HG03575 (cell line): Measurements from ENCODE around the gene PARP14.
"Not testable (repeated sequence)": the region's sequence is repeated elsewhere in the genome, so short reads cannot be mapped to it uniquely, and the experiment has no call there.

Source experiments
- ATAC-seq: cut with Tn5 transposase; IDR thresholded peaks from one replicate; pipeline ENCODE4 v1.9.1; 2021; ENCODE audit not compliant: unreplicated experiment, insufficient number of reproducible peaks, low FRiP score; ENCODE audit errors: extremely low read depth

PARP14 gene

DNA sequence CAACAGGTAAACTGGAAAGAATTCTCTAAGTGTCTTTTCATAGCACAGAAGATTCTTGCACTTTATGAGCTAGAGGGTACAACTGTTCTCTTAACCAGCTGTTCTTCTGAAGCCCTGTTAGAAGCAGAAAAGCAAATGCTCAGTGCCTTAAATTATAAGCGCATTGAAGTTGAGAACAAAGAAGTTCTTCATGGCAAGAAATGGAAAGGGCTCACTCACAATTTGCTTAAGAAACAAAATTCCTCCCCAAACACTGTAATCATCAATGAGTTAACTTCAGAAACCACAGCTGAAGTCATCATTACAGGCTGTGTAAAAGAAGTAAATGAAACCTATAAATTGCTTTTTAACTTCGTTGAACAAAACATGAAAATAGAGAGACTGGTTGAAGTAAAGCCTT lies 19.6 kb downstream of the PARP14 start:
- ATAC-seq = no peak

GRCh38 chr3:122705379-122705778 lies 24.7 kb downstream of the PARP14 start:
- ATAC-seq = no peak

DNA sequence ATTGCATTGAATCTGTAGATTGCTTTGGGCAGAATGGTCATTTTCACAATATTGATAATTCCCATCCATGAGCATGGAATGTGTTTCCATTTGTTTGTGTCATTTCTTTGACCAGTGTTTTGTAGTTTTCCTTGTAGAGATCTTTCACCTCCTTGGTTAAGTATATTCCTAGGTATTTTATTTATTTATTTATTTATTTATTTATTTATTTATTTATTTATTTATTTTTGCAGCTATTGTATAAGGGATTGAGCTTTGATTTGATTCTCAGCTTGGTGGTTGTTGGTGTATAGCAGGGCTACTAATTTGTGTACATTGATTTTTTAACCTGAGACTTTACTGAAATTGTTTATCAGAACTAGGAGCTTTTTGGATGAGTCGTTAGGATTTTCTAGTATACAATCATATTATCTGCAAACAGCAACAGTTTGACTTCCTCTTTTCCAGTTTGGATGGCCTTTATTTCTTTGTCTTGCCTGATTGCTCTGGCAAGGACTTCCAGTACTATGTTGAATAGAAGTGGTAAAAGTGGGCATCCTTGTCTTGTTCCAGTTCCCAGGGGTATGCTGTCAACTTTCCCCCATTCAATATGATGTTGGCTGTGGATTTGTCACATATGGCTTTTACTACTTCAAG lies 30.1 kb downstream of the PARP14 start:
- not testable (repeated sequence) for ATAC-seq

GRCh38 chr3:122714273-122714672 lies 33.6 kb downstream of the PARP14 start:
- ATAC-seq = no peak

DNA sequence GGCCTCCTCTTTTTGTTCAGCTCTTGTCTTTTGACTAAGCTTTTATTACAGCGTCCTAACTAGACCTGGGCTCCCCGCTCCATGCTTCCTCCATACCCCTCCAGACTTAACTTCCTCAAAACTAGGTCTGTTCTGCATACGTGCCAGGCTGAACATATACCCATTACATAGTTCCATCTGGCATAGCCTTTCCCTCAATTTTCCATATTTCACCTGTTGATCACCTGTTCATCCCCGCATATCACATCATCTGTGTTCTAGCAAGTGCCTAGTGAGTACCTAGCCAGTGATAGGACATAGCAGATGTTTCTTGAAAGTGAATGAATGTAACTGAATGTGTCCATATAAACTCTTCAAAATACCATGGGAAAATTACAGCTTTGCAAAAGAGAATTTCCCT lies 36.0 kb downstream of the PARP14 start:
- ATAC-seq = no peak

DNA sequence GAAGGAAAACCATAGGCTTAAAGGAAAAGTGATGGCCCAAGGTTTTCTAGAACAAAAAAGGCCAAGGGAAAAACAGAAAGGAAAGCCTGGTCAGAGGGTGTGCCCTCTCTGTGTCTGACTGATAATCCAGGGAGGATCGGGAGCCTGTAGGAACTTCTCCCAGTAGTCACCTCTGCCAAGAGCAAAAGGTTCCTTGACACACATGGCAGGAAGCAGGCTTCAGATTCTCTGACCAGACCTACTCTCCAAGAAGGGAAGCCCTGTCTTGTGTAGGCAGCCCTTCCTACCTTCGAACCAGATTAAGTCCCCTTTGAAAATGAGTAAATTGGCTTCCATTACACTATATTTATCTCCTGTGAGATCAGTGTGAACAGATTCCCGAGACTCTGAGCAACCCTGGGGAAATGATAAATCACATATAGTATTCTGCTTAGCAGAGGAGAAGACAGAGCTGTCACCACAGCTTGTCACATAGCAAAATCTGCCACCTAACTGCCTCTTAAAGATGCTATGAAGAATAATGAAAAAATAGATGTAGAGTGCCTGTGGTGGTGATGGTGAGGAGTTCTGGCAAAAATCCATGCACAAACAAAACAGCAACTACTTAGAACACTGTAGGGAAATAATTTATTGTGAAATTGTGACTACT lies 38.8 kb downstream of the PARP14 start:
- no peak for ATAC-seq

GRCh38 chr3:122725106-122725505 lies 44.5 kb downstream of the PARP14 start:
- no peak for ATAC-seq

- ATAC-seq = no peak
Observed at GRCh38 chr3:122727294-122727693, 46.7 kb downstream of the PARP14 start.

GRCh38 chr3:122727766-122728165 lies 47.1 kb downstream of the PARP14 start:
- ATAC-seq = no peak

DNA sequence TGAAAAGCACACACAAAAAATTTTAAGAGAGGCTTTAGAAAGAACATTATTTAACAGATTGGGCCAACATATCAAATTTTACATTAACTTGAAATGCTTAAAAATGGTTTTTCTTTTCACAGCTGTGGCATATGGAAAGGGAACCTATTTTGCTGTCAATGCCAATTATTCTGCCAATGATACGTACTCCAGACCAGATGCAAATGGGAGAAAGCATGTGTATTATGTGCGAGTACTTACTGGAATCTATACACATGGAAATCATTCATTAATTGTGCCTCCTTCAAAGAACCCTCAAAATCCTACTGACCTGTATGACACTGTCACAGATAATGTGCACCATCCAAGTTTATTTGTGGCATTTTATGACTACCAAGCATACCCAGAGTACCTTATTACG lies 47.5 kb downstream of the PARP14 start:
- ATAC-seq = no peak

- no peak for ATAC-seq
Observed at GRCh38 chr3:122728756-122729514, 48.3 kb downstream of the PARP14 start.

DNA sequence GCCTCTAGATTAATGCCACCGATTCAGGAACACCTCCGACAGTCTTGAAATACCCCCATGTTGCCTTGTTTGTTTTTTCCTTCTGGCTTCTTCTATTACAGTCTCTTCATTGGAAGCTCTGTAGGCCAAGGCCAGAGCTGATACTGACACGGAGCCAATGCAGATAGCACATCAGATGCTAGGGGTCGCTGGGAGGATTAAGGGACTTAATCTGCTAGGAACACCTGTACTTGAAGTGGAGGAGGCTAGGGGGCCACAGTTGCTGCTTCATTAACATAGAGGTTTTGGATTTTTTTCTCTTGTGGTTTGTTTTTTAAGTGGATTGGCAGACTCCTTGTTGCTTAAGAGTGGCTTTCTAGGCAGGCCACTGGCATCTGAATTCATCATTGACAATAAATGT lies 49.6 kb downstream of the PARP14 start:
- no peak for ATAC-seq

DNA sequence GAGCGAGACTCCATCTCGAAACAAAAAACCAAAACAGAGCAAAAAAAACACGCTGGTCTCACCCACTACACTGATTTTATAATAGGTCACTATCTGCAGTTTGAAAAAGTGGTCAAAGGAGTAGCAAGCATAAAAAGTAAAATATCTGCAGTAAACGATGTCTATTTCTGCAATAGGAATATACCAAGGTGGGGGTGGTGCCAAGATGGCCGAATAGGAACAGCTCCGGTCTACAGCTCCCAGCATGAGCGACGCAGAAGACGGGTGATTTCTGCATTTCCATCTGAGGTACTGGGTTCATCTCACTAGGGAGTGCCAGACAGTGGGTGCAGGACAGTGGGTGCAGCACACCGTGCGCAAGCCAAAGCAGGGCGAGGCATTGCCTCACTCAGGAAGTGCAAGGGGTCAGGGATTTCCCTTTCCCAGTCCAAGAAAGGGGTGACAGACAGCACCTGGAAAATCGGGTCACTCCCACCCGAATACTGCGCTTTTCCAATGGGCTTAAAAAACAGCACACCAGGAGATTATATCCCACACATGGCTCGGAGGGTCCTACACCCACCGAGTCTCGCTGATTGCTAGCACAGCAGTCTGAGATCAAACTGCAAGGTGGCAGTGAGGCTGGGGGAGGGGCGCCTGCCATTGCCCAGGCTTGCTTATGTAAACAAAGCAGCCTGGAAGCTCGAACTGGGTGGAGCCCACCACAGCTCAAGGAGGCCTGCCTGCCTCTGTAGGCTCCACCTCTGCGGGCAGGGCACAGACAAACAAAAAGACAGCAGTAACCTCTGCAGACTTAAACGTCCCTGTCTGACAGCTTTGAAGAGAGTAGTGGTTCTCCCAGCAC lies 52.3 kb downstream of the PARP14 start:
- not testable (repeated sequence) for ATAC-seq

DNA sequence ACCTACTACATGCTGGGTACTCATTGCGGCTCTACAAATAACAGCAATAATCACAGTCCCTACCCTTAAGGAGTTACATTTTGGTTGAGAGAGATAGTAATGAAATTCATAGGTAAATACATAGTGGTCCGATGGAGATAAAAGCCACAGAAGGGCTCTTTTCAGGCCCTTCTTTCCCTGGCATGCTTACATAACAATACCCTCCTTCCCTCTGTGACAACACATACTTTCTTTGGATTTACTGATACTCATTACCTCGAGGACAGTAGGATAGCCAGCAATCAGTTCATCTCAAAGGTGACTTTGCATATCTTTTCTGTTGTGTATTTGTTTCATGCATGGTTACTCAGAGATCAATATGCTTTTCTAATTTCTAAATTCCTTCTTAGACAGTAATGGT lies 58.5 kb downstream of the PARP14 start:
- no peak for ATAC-seq

- no peak for ATAC-seq
Observed at GRCh38 chr3:122742234-122742633, 61.6 kb downstream of the PARP14 start.

DNA sequence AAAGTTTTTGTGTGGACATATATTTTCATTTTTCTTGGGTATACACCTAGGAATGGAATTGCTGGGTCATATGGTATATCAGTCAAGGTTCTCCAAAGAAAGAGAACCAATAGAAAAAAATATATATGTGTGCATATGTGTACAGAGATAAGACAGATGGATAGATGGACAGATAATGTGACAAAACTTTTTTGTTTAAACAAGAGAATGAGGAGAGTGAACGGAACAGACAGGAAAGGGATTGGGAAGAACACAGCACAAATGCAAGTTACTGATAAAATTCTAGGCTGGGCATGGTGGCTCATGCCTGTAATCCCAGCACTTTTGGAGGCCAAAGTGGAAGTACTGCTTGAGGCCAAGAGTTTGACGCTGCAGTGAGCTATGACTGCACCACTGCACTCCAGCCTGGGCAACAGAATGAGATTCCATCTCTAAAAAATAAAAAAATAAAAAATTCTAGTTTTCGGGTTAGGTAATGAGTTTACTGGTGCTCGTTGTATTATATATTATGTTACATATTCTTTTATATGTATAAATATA lies 63.0 kb downstream of the PARP14 start:
- ATAC-seq = no peak

GRCh38 chr3:122745369-122746021 lies 64.9 kb downstream of the PARP14 start:
- ATAC-seq = no peak

GRCh38 chr3:122747295-122747694 lies 66.7 kb downstream of the PARP14 start:
- ATAC-seq = not testable (repeated sequence)

DNA sequence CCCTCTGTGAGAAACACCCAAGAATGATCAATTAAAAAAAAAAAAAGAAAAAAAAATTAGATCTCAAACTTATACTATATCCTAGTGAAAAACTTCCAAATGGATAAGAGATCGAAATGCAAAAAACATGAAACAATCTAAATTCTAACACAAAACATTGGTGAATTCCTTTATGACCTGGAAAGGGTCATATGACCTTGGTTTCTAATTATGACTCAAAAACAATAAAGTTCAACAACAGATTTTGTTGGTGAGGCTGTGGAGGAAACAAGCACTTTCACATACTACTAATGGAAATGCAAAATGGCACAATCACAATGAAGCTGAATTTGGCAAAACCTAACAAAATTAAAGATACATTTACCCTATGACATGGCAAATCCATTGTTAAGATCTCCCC lies 67.7 kb downstream of the PARP14 start:
- ATAC-seq = no peak
